ENCODE data around the gene BACH1.

DNA sequence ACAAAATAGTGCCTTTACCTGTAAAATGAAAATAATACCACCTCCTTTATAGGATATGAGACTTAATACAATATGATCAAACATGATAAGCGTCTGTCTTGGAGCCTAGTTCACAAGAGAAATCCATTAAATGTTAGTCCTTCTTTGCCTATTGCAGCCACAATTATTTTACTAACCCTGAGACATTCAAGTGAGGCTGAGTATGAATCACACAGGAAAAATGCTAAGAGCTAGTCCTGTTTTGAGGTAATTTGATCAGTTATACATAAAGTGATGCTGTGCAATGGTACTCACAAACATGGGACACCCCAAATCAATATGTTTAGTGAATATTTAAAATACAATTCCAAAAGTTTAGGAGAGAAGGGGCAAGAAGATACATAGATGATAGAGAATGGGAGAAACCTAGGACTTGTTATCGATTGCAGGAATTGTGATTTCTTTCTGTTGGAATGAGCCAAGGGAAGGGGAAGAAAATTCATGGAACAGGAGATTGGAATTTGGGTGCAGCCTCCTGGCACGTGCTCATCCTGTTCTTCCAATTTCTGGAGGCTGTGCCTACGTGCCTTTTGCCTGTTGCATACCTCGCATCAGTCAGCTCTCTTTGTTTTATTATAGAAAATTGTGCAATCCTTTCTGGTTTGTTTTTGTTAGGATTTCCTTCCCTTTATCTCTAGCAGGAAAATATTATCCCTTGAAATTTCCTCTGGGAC, 39.9 kb upstream of the BACH1 start:
- TF ChIP-seq, protein P1, sequence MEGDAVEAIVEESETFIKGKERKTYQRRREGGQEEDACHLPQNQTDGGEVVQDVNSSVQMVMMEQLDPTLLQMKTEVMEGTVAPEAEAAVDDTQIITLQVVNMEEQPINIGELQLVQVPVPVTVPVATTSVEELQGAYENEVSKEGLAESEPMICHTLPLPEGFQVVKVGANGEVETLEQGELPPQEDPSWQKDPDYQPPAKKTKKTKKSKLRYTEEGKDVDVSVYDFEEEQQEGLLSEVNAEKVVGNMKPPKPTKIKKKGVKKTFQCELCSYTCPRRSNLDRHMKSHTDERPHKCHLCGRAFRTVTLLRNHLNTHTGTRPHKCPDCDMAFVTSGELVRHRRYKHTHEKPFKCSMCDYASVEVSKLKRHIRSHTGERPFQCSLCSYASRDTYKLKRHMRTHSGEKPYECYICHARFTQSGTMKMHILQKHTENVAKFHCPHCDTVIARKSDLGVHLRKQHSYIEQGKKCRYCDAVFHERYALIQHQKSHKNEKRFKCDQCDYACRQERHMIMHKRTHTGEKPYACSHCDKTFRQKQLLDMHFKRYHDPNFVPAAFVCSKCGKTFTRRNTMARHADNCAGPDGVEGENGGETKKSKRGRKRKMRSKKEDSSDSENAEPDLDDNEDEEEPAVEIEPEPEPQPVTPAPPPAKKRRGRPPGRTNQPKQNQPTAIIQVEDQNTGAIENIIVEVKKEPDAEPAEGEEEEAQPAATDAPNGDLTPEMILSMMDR (conservative IDR thresholded peaks at IDR 0.05; ENCODE audit: low read length), result no peak
- no peak for TF ChIP-seq EZH2phosphoT487 (IDR thresholded peaks at IDR 0.05; ENCODE audit: borderline replicate concordance, low read depth, low read length)

Data from OCI-LY7 (cell line).